SK-N-SH (cell line): ENCODE measurements around the gene CA9. TPM values are rescaled to one million over a fixed set of nuclear protein-coding genes. Genes with fewer than 3 reads are reported as not detected.

Experiments
- CTCF ChIA-PET: fragments of 300-600, 350-600 bp; formaldehyde crosslinking; extraction: SDS; loops from one replicate; lab custom pipeline; 2021; lab: Yijun Ruan, JAX
- POLR2A ChIA-PET: fragments of 350-600 bp; sonication (Branson Sonifier 250); formaldehyde crosslinking; extraction: SDS; loops from one replicate; lab custom pipeline; 2020; ENCODE audit warnings: antibody characterized with exemption, inconsistent platforms; lab: Yijun Ruan, JAX
- DNase-seq: peaks from one replicate; pipeline ENCODE4 v3.0.0; 2012
- H2AFZ ChIP-seq: fragments of 200-600 bp; sonication (generic); 2 replicates; pipeline ENCODE4 v1.8.1; 2016; ENCODE audit warnings: antibody characterized with exemption, mild to moderate bottlenecking, low read depth
- H3F3A ChIP-seq: fragments of 200-600 bp; sonication (generic); replicated peaks from 2 replicates; pipeline ENCODE3; 2016; ENCODE audit warnings: antibody characterized with exemption, mild to moderate bottlenecking; ENCODE audit not compliant: insufficient read depth
- H3K27ac ChIP-seq, 2 experiments: fragments of 200-500 bp in 1 of 2; fragments of 200-600 bp in 1 of 2; sonication (Bioruptor generic) in 1 of 2; sonication (generic), shearing (Covaris generic) in 1 of 2; 2 replicates each; pipeline versions ENCODE4 v1.5.1 to v1.6.1; 2014 to 2016; ENCODE audit warnings: low read depth in 2 of 2, inconsistent platforms in 1 of 2, low read length in 1 of 2, mild to moderate bottlenecking in 1 of 2, mixed read lengths in 1 of 2
- H3K27me3 ChIP-seq: fragments of 200-600 bp; sonication (generic), shearing (Covaris generic); 2 replicates; pipeline ENCODE4 v1.6.1; 2016; ENCODE audit warnings: mixed run types; ENCODE audit not compliant: insufficient read depth
- H3K36me3 ChIP-seq, 2 experiments: fragments of 200-500 bp in 1 of 2; fragments of 200-600 bp in 1 of 2; sonication (Bioruptor generic) in 1 of 2; sonication (generic) in 1 of 2; replicated peaks in 1 of 2; 2 replicates each; pipeline versions ENCODE3 to v1.5.1; 2014 to 2016; ENCODE audit warnings: low read length in 1 of 2, mild to moderate bottlenecking in 1 of 2; ENCODE audit not compliant: insufficient read depth in 2 of 2, control insufficient read depth in 1 of 2
- H3K4me1 ChIP-seq, 2 experiments: fragments of 200-500 bp in 1 of 2; fragments of 200-600 bp in 1 of 2; sonication (Bioruptor generic) in 1 of 2; sonication (generic), shearing (Covaris generic) in 1 of 2; 2 replicates each; pipeline versions ENCODE4 v1.5.1 to v1.6.1; 2014 to 2016; ENCODE audit warnings: low read depth in 1 of 2, low read length in 1 of 2, mixed run types in 1 of 2; ENCODE audit not compliant: insufficient read depth in 2 of 2, control insufficient read depth in 1 of 2
- H3K4me2 ChIP-seq: fragments of 200-600 bp; sonication (generic), shearing (Covaris generic); 2 replicates; pipeline ENCODE4 v1.6.1; 2017; ENCODE audit warnings: mixed run types
- H3K4me3 ChIP-seq, 2 experiments: fragments of 200-500 bp in 1 of 2; fragments of 200-600 bp in 1 of 2; sonication (Bioruptor generic) in 1 of 2; sonication (generic), shearing (Covaris generic) in 1 of 2; 2 replicates each; pipeline versions ENCODE4 v1.5.1 to v1.8.1; 2014 to 2016; ENCODE audit warnings: low read depth in 2 of 2, inconsistent platforms in 1 of 2, low read length in 1 of 2, mild to moderate bottlenecking in 1 of 2, mixed read lengths in 1 of 2, moderate library complexity in 1 of 2
- H3K79me2 ChIP-seq: fragments of 200-600 bp; sonication (generic); 2 replicates; pipeline ENCODE4 v1.8.1; 2017; ENCODE audit warnings: mild to moderate bottlenecking; ENCODE audit not compliant: insufficient read depth
- H3K9ac ChIP-seq: fragments of 200-600 bp; sonication (generic); 2 replicates; pipeline ENCODE4 v1.6.1; 2017; ENCODE audit warnings: mixed run types
- H3K9me2 ChIP-seq: fragments of 200-600 bp; sonication (generic); 2 replicates; pipeline ENCODE4 v1.6.1; 2017; ENCODE audit warnings: mixed run types
- H3K9me3 ChIP-seq: fragments of 200-600 bp; sonication (generic); 2 replicates; pipeline ENCODE4 v1.6.1; 2017; ENCODE audit warnings: mixed run types, mild to moderate bottlenecking, moderate library complexity
- H4K20me1 ChIP-seq: fragments of 200-600 bp; sonication (generic); 2 replicates; pipeline ENCODE4 v1.6.1; 2017; ENCODE audit warnings: mild to moderate bottlenecking, mixed run types; ENCODE audit not compliant: insufficient read depth
- CHD2 ChIP-seq: fragments of 150-350 bp; IDR thresholded peaks from 2 replicates; pipeline ENCODE4 v1.6.1; 2018; ENCODE audit warnings: low read length; ENCODE audit not compliant: partially characterized antibody
- CTCF ChIP-seq: fragments of 200-600 bp; sonication (generic); IDR thresholded peaks from 2 replicates; pipeline ENCODE4 v1.6.1; 2017; ENCODE audit warnings: antibody characterized with exemption, mild to moderate bottlenecking, moderate library complexity
- ELF1 ChIP-seq: IDR thresholded peaks from 2 replicates; pipeline ENCODE4 v1.4.0; 2012
- EZH2phosphoT487 ChIP-seq: fragments of 200-600 bp; sonication (generic); IDR thresholded peaks from 2 replicates; pipeline ENCODE4 v1.6.1; 2017; ENCODE audit warnings: low read depth, mixed run types, mild to moderate bottlenecking, antibody characterized with exemption, moderate library complexity, borderline replicate concordance
- FOXJ3 ChIP-seq: sonication (generic); formaldehyde crosslinking; IDR thresholded peaks from 2 replicates; pipeline ENCODE4 v1.5.1; 2020; ENCODE audit warnings: mild to moderate bottlenecking, missing genetic modification reagents
- FOXM1 ChIP-seq: IDR thresholded peaks from 2 replicates; pipeline ENCODE4 v1.4.0; 2012; ENCODE audit warnings: low read depth, mild to moderate bottlenecking
- GABPA ChIP-seq: IDR thresholded peaks from 2 replicates; pipeline ENCODE4 v1.4.0; 2012; ENCODE audit warnings: low read depth, mild to moderate bottlenecking
- GATA2 ChIP-seq: sonication (generic); formaldehyde crosslinking; IDR thresholded peaks from 2 replicates; pipeline ENCODE4 v1.5.0; 2020; ENCODE audit warnings: mild to moderate bottlenecking, missing genetic modification reagents
- MEF2A ChIP-seq: IDR thresholded peaks from 2 replicates; pipeline ENCODE4 v1.4.0; 2012; ENCODE audit warnings: low read depth, borderline replicate concordance
- NFIC ChIP-seq: IDR thresholded peaks from 2 replicates; pipeline ENCODE4 v1.4.0; 2012; ENCODE audit warnings: borderline replicate concordance
- NRF1 ChIP-seq: IDR thresholded peaks from 2 replicates; pipeline ENCODE4 v1.6.1; 2012; ENCODE audit warnings: low read depth, mild to moderate bottlenecking, low read length
- PBX3 ChIP-seq: IDR thresholded peaks from 2 replicates; pipeline ENCODE4; 2012
- POLR2AphosphoS5 ChIP-seq: IDR thresholded peaks from 2 replicates; pipeline ENCODE4 v1.6.1; 2012; ENCODE audit warnings: low read depth, low read length
- RFX5 ChIP-seq: IDR thresholded peaks from 2 replicates; pipeline ENCODE4 v1.6.1; 2012; ENCODE audit warnings: mild to moderate bottlenecking, improper control_type of control experiment, low read length
- RXRA ChIP-seq: IDR thresholded peaks from 2 replicates; pipeline ENCODE4 v1.4.0; 2012; ENCODE audit warnings: low read depth, mild to moderate bottlenecking, borderline replicate concordance
- SIN3A ChIP-seq: IDR thresholded peaks from 2 replicates; pipeline ENCODE4 v1.6.1; 2012; ENCODE audit warnings: low read depth, mild to moderate bottlenecking, low read length, moderate library complexity, borderline replicate concordance
- SMC3 ChIP-seq: IDR thresholded peaks from 2 replicates; pipeline ENCODE4 v1.6.1; 2012; ENCODE audit warnings: low read depth, low read length, improper control_type of control experiment
- TAF1 ChIP-seq: IDR thresholded peaks from 2 replicates; pipeline ENCODE4 v1.6.1; 2012; ENCODE audit warnings: low read depth, mild to moderate bottlenecking, low read length, moderate library complexity, borderline replicate concordance
- TCF12 ChIP-seq: IDR thresholded peaks from 2 replicates; pipeline ENCODE4 v1.4.0; 2012
- TEAD4 ChIP-seq: IDR thresholded peaks from 2 replicates; pipeline ENCODE4 v1.4.0; 2012; ENCODE audit warnings: mild to moderate bottlenecking, borderline replicate concordance; ENCODE audit not compliant: insufficient read depth
- USF1 ChIP-seq: IDR thresholded peaks from 2 replicates; pipeline ENCODE4 v1.4.0; 2012; ENCODE audit warnings: low read depth, borderline replicate concordance
- USF2 ChIP-seq: fragments of 150-350 bp; IDR thresholded peaks from 2 replicates; pipeline ENCODE4 v1.6.1; 2017; ENCODE audit warnings: antibody characterized with exemption, low read length, low read depth, borderline replicate concordance
- ZBTB33 ChIP-seq: IDR thresholded peaks from 2 replicates; pipeline ENCODE4 v1.4.0; 2012; ENCODE audit warnings: low read depth, borderline replicate concordance
- WGBS: methylation state at CpG from one replicate; pipeline ENCODE4 v1.1.6; 2017; ENCODE audit warnings: low lambda C conversion rate; 5-methylcytosine and 5-hydroxymethylcytosine counted together
- polyA plus RNA-seq, 3 experiments: library from polyadenylated mRNA; depleted of rRNA; stranded (reverse); fragments of >200 nt; gene quantifications; 2 replicates each; pipeline ENCODE4 v1.2.3, GENCODE V29; 2012

The CA9 gene
- polyA plus RNA-seq, 1 of the 3 experiments (the other 2 are of a cell fraction), result 1.4 TPM

- peak within 1 kb of the TSS; percentile 70; the same call in 1 of the 2 replicates for H3K9ac ChIP-seq
- no peaks in the 10 kb centered on the region for H4K20me1 ChIP-seq
- H3K27me3 ChIP-seq, result no peaks in the 10 kb centered on the region
- H3K27ac ChIP-seq, result peak within 1 kb of the TSS; percentile 53 to 80
- peak within 1 kb of the TSS; percentile 61 to 65 for H3K4me3 ChIP-seq
- CTCF ChIA-PET, result interaction anchor here (0.7 to 3.4 kb wide), 17 partner anchors 8 to 551 kb away, joined by 3 to 30 read pairs (median 4); partner anchors contain the start of genes CA9, CREB3, TLN1 and TPM2
- no peaks in the 10 kb centered on the region for H3K9me2 ChIP-seq
- H2AFZ ChIP-seq, result peak within 1 kb of the TSS; percentile 92
- peak within 1 kb of the TSS; percentile 76 for H3K4me2 ChIP-seq
- POLR2A ChIA-PET, result interaction anchor here (0.6 to 2.8 kb wide), 6 partner anchors 11 to 150 kb away, joined by 3 to 11 read pairs (median 4); partner anchors contain the start of genes CREB3, HINT2 and TLN1
- WGBS, result 15% methylated on average over 35 of the region's 58 CpGs
- H3K79me2 ChIP-seq, result peaks cover 23% of the 10 kb centered on the region
- no peaks in the 10 kb centered on the region for H3K9me3 ChIP-seq
- peaks cover 0 to 12% of the 10 kb centered on the region in 2 experiments; a peak in 1 of 4 replicates for H3K4me1 ChIP-seq
- H3K36me3 ChIP-seq, result peaks cover 0 to 11% of the 10 kb centered on the region in 2 experiments
- peaks cover 31% of the 10 kb centered on the region for H3F3A ChIP-seq
- peak; percentile 98 for DNase-seq
- peak; percentile 78; the same call in 1 of the 2 replicates for TF ChIP-seq SIN3A
- no peak for TF ChIP-seq ZBTB33
- TF ChIP-seq USF1, result no peak
- no peak for TF ChIP-seq EZH2phosphoT487
- TF ChIP-seq ELF1, result peak; percentile 81
- TF ChIP-seq RFX5, result no peak
- no peak for TF ChIP-seq TCF12
- peak; percentile 55 for TF ChIP-seq CTCF
- TF ChIP-seq MEF2A, result no peak
- TF ChIP-seq PBX3, result no peak
- TF ChIP-seq GATA2 (CRISPR knock-in tag), result no peak
- TF ChIP-seq NFIC, result peak; percentile 38
- TF ChIP-seq SMC3, result no peak
- 0 out of 2 replicates have a peak, but pooled peaks have one; percentile 37 for TF ChIP-seq TEAD4
- TF ChIP-seq GABPA, result peak; percentile 73
- TF ChIP-seq FOXM1, result peak; percentile 87
- TF ChIP-seq CHD2, result peak; percentile 8
- TF ChIP-seq USF2, result no peak
- peak; percentile 50; the same call in 1 of the 2 replicates for TF ChIP-seq TAF1
- TF ChIP-seq POLR2AphosphoS5, result peak; percentile 73
- peak; percentile 74 for TF ChIP-seq NRF1
- TF ChIP-seq RXRA, result no peak; the same call in 1 of the 2 replicates
- 0 out of 2 replicates have a peak, but pooled peaks have one; percentile 22 for TF ChIP-seq FOXJ3
These were observed 8.9 kb upstream of the CA9 start, which contains the start of gene ARHGEF39 for GRCh38 chr9:35664531-35665470. Gene ARHGEF39, minus strand, starts transcription at chr9:35665195. Its CDS starts 26 bp downstream, at chr9:35665169.
